Measurements from ENCODE around the gene ATP5F1D.
A peak's percentile ranks its signal among the peaks of the same experiment; 100 is the strongest.

The ATP5F1D gene

GRCh38 chr19:1223018-1223855, 18.3 kb upstream of the ATP5F1D start:
- TF ChIP-seq CTCF (conservative IDR thresholded peaks at IDR 0.05) = peak; percentile 78
- no peak overlapping the region for H3K27ac ChIP-seq

- no peak for TF ChIP-seq CTCF (conservative IDR thresholded peaks at IDR 0.05)
- no peak overlapping the region for H3K27ac ChIP-seq
Measured at GRCh38 chr19:1224047-1224825, 17.3 kb upstream of the ATP5F1D start.

GRCh38 chr19:1224847-1225246, 16.7 kb upstream of the ATP5F1D start:
- H3K27ac ChIP-seq = no peak overlapping the region

GRCh38 chr19:1225440-1226226, 15.9 kb upstream of the ATP5F1D start:
- TF ChIP-seq CTCF (conservative IDR thresholded peaks at IDR 0.05) = no peak
- no peak overlapping the region for H3K27ac ChIP-seq

More at GRCh38 chr19:1224847-1225246, 16.7 kb upstream of the ATP5F1D start:
- no peak for TF ChIP-seq CTCF (conservative IDR thresholded peaks at IDR 0.05)

GRCh38 chr19:1226227-1226518, 15.4 kb upstream of the ATP5F1D start:
- no peak overlapping the region for H3K27ac ChIP-seq
- no peak for TF ChIP-seq CTCF (conservative IDR thresholded peaks at IDR 0.05)

GRCh38 chr19:1226522-1227303, 14.8 kb upstream of the ATP5F1D start:
- TF ChIP-seq CTCF (conservative IDR thresholded peaks at IDR 0.05) = no peak
- no peak overlapping the region for H3K27ac ChIP-seq
